ENCODE measurements around the gene MKKS. TPM values are rescaled to one million over a fixed set of nuclear protein-coding genes. Genes with fewer than 3 reads are reported as not detected.
A peak's percentile ranks its signal among the peaks of the same experiment; 100 is the strongest.

Gene MKKS
- total and polyA plus RNA-seq, 10 donors: 10.4 to 18.8 (median 14.0) TPM

DNA sequence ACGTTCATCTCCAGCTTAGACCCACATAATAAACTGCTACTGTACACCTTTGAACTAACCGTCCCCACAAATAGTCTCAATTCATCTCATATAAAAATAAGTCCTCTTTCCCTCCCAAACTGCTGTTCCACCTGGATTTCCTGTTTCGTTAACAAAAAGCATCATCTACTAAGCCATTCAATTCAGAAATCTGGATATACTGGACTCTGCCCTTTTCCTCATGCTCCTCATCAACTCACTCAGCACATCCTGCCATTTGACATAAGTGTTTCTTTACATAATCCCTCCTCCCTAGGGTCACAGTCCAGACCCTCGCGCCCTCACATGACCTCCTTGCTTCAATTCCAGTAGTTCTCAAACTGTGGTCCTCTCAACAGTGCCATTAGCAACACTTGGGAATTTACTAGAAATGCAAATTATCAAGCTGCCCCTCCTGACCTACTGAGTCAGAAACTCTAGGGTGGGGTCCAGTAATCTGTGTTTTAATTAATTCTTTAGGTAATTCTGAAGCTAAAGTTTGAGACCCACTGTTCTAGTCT lies 4.5 kb downstream of the MKKS start:
- no peak overlapping the region for H3K27ac ChIP-seq
- peaks cover 7 to 78% (median 36%) of the 10 kb centered on the region in 6 donors for H3K4me1 ChIP-seq
- no peak for TF ChIP-seq POLR2A (IDR thresholded peaks at IDR 0.05)
- TF ChIP-seq, protein P1, sequence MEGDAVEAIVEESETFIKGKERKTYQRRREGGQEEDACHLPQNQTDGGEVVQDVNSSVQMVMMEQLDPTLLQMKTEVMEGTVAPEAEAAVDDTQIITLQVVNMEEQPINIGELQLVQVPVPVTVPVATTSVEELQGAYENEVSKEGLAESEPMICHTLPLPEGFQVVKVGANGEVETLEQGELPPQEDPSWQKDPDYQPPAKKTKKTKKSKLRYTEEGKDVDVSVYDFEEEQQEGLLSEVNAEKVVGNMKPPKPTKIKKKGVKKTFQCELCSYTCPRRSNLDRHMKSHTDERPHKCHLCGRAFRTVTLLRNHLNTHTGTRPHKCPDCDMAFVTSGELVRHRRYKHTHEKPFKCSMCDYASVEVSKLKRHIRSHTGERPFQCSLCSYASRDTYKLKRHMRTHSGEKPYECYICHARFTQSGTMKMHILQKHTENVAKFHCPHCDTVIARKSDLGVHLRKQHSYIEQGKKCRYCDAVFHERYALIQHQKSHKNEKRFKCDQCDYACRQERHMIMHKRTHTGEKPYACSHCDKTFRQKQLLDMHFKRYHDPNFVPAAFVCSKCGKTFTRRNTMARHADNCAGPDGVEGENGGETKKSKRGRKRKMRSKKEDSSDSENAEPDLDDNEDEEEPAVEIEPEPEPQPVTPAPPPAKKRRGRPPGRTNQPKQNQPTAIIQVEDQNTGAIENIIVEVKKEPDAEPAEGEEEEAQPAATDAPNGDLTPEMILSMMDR (IDR thresholded peaks at IDR 0.05 in 8 of 11, conservative IDR thresholded peaks at IDR 0.05 in 3 of 11): no peak
- no peak for TF ChIP-seq POLR2AphosphoS5 (IDR thresholded peaks at IDR 0.05)
- DNase-seq: no peak
- H3K36me3 ChIP-seq: peaks cover 0 to 11% (median 0%) of the 10 kb centered on the region in 6 donors
- intact Hi-C loops (cut with DNase I; ENCODE audit: low total_unique reads): loop anchor here (5.0 kb wide), 1 partner anchor 452 kb away; no protein-coding TSS in a partner anchor
- no peaks in the 10 kb centered on the region for H3K9me3 ChIP-seq
- H3K27me3 ChIP-seq (replicated peaks in 1 of 7): no peaks in the 10 kb centered on the region
- no peak overlapping the region for H3K4me3 ChIP-seq
- WGBS, 5 donors: 83 to 88% (median 85%) methylated on average over 5 of the region's 5 CpGs

DNA sequence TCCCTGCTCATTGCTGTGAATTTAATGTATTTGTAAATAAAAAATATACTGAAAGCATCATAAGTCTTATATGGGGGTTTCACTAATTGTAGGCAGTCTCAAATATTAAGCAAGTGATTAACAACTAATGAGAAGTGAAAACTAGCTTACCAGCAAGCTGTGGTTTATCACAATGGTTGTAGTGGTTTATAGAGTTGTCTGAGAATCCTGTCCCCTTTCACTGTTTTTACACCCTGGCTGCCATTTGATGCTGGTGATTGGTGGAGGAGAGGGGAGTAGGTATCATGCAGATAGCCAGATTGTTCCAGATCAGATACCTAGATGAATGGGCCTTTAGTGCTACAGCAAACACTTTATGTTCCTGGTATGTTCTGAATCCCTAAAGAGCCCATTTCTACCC lies 6.0 kb downstream of the MKKS start:
- Histone ChIP-seq H3K4me1 (peaks cover 3 to 77% (median 30%) of the 10 kb centered on the region in 6 donors), H3K4me3 (no peak overlapping the region), H3K27me3 (replicated peaks in 1 of 7) (no peaks in the 10 kb centered on the region), H3K9me3 (no peaks in the 10 kb centered on the region), H3K36me3 (peaks cover 0 to 17% (median 0%) of the 10 kb centered on the region in 6 donors), H3K27ac (no peak overlapping the region)
- TF ChIP-seq POLR2A (IDR thresholded peaks at IDR 0.05) (no peak), POLR2AphosphoS5 (IDR thresholded peaks at IDR 0.05) (no peak)
- TF ChIP-seq, protein P1 (IDR thresholded peaks at IDR 0.05 in 8 of 11, conservative IDR thresholded peaks at IDR 0.05 in 3 of 11): no peak
- DNase-seq: no peak
- intact Hi-C loops (cut with DNase I; ENCODE audit: low total_unique reads): loop anchor here (5.0 kb wide), 1 partner anchor 451 kb away; no protein-coding TSS in a partner anchor

DNA sequence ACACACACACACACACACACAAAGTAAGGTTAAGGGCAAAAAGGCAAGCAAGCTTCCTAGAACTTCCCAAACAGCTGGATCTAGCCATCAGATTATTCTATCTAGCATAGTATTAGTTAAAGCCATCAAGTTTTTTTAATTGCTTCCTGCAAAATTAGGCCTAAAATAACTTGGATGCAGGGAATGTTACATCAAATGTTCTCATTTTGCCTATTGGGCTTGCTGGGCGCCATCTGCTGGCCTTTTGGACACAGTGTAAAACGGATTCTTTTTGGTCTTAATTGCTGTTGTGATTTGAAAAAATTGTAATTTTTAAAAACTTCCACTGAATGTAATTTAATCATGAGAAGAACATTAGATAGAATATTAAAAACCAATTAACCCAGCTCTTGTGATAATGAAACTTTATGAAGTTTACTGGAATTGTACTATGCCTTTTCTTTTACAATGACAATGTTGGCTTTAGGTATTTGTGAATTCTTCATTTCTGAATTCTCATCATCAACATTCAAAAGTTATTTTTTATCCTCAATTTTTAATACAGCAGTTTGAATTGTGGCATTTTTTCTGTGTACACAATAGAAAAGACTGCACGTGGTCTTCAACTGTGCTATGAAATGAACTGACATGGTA lies 6.8 kb downstream of the MKKS start:
- DNase-seq: peak; percentile 78
- TF ChIP-seq POLR2A (IDR thresholded peaks at IDR 0.05) (no peak), POLR2AphosphoS5 (IDR thresholded peaks at IDR 0.05) (no peak)
- TF ChIP-seq, protein P1 (IDR thresholded peaks at IDR 0.05 in 8 of 11, conservative IDR thresholded peaks at IDR 0.05 in 3 of 11): peak; percentile 15 to 75 (median 65)
- no peaks in the 10 kb centered on the region for H3K9me3 ChIP-seq

DNA sequence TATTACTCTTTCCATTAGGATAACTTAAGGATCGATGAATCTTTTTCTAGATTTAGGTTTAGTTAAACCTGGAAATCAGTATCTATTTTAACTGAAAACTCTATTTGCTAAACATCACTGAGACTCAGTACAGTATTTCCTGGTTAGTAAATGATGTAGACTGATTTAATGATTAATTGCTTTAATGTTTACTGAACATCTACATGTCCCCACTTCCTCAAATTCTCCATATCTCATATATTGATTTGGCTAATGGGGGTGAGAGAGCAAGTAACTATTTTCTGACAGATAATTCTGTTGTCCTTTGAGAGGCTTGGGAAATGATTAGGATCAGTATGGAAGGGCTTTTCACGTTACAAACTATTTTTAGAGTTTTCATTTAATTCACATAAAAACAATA lies 10.3 kb downstream of the MKKS start:
- H3K27ac ChIP-seq: no peak overlapping the region
- DNase-seq: no peak
- TF ChIP-seq, protein P1 (IDR thresholded peaks at IDR 0.05 in 8 of 11, conservative IDR thresholded peaks at IDR 0.05 in 3 of 11): no peak
- TF ChIP-seq POLR2A (IDR thresholded peaks at IDR 0.05) (no peak), POLR2AphosphoS5 (IDR thresholded peaks at IDR 0.05) (no peak)
- no peaks in the 10 kb centered on the region for H3K9me3 ChIP-seq
- H3K4me3 ChIP-seq: no peak overlapping the region
- 78 to 91% (median 89%) methylated on average over 2 of the region's 2 CpGs for WGBS, 5 donors
- H3K27me3 ChIP-seq (replicated peaks in 1 of 7): no peaks in the 10 kb centered on the region
- H3K36me3 ChIP-seq: peaks cover 0 to 40% (median 4%) of the 10 kb centered on the region in 6 donors
- intact Hi-C loops (cut with DNase I; ENCODE audit: low total_unique reads): no loop called here
- peaks cover 0 to 60% (median 5%) of the 10 kb centered on the region in 6 donors for H3K4me1 ChIP-seq

More for the DNA sequence above, 6.8 kb downstream of the MKKS start:
- no peak overlapping the region for H3K4me3 ChIP-seq
- peaks cover 0 to 17% (median 0%) of the 10 kb centered on the region in 6 donors for H3K36me3 ChIP-seq
- intact Hi-C loops (cut with DNase I; ENCODE audit: low total_unique reads): loop anchor here (5.0 kb wide), 1 partner anchor 450 kb away; no protein-coding TSS in a partner anchor
- H3K4me1 ChIP-seq: peaks cover 0 to 71% (median 22%) of the 10 kb centered on the region in 6 donors
- H3K27ac ChIP-seq: no peak overlapping the region
- WGBS, 5 donors: 27 to 45% (median 38%) methylated on average over 3 of the region's 3 CpGs
- H3K27me3 ChIP-seq (replicated peaks in 1 of 7): no peaks in the 10 kb centered on the region
